ENCODE measurements around the gene RNF138.

Gene RNF138

DNA sequence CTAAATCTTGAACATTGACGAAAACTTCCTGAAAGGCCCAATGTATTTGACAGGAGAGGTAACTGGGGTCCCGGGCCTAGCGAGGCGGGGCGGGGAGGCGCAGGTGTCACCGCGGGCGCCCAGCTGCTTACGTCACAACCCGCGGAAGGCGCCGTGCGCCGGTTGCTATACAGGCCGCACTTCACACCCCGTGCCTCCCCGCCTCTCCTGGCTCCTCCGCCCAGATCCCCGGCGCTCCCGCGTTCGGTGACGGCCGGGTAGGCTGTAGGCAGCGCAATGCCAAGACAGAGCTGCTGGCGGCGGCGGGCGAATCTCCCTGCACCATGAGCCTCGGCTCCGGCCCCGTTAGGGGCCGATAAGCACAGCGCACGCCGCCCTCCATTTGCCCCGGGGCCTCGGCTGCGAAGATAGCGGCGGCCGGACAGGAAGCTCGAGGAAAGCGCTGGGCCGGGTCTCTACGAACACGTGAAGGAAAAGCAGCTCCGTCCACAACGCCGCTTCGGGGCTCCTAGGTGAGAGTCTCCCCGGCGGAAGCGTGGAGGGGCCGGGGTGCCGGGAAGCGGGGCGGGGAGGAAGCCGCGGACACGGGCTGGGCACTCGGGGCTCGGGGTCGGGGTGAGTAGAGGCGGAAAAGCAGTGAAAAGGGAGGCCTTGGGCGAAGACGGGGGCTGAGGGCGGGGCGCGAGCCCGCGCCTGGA lies at the start of gene RNF138:
RNF138 (plus strand) TSS at position 151 of the 698 bp plus-strand sequence. CDS start 903 bp downstream, outside the sequence.
- H3K9ac ChIP-seq (ENCODE audit: low read depth in 1 of 2, low read length in 2 of 2) = peak within 1 kb of the TSS; percentile 87 to 91
- peak within 1 kb of the TSS; percentile 68 to 92 for H3K4me3 ChIP-seq (ENCODE audit: low read depth in 1 of 2, low read length in 2 of 2)
- peaks cover 26 to 31% of the 10 kb centered on the region in 2 donors for H3K4me1 ChIP-seq (ENCODE audit: control insufficient read depth in 1 of 2, insufficient read depth in 2 of 2, low read length in 2 of 2)
- H3K27ac ChIP-seq (ENCODE audit: low read depth, low read length) = peak within 1 kb of the TSS; percentile 100
- no peaks in the 10 kb centered on the region for H3K9me3 ChIP-seq (ENCODE audit: control insufficient read depth in 1 of 2, low read length in 2 of 2)
- no peaks in the 10 kb centered on the region for H3K27me3 ChIP-seq (ENCODE audit: control insufficient read depth in 1 of 2, insufficient read depth in 2 of 2, low read length in 2 of 2)
- no peaks in the 10 kb centered on the region for H3K36me3 ChIP-seq (ENCODE audit: control insufficient read depth in 1 of 2, insufficient read depth in 2 of 2, low read length in 2 of 2)

GRCh38 chr18:32042337-32042736 lies 49.3 kb upstream of the RNF138 start:
- H3K36me3 ChIP-seq (ENCODE audit: control insufficient read depth in 1 of 2, insufficient read depth in 2 of 2, low read length in 2 of 2) = peaks cover 4 to 19% of the 10 kb centered on the region in 2 donors
- H3K27me3 ChIP-seq (ENCODE audit: control insufficient read depth in 1 of 2, insufficient read depth in 2 of 2, low read length in 2 of 2) = no peaks in the 10 kb centered on the region
- no peak overlapping the region for H3K4me3 ChIP-seq (ENCODE audit: low read depth in 1 of 2, low read length in 2 of 2)
- no peaks in the 10 kb centered on the region for H3K4me1 ChIP-seq (ENCODE audit: control insufficient read depth in 1 of 2, insufficient read depth in 2 of 2, low read length in 2 of 2)
- no peak overlapping the region for H3K27ac ChIP-seq (ENCODE audit: low read depth, low read length)
- H3K9me3 ChIP-seq (ENCODE audit: control insufficient read depth in 1 of 2, low read length in 2 of 2) = no peaks in the 10 kb centered on the region
- H3K9ac ChIP-seq (ENCODE audit: low read depth in 1 of 2, low read length in 2 of 2) = no peak overlapping the region

- Histone ChIP-seq H3K9ac (ENCODE audit: low read depth in 1 of 2, low read length in 2 of 2) (no peak overlapping the region), H3K27ac (ENCODE audit: low read depth, low read length) (no peak overlapping the region), H3K27me3 (ENCODE audit: control insufficient read depth in 1 of 2, insufficient read depth in 2 of 2, low read length in 2 of 2) (no peaks in the 10 kb centered on the region), H3K4me1 (ENCODE audit: control insufficient read depth in 1 of 2, insufficient read depth in 2 of 2, low read length in 2 of 2) (peaks cover 18 to 19% of the 10 kb centered on the region in 2 donors), H3K4me3 (ENCODE audit: low read depth in 1 of 2, low read length in 2 of 2) (no peak overlapping the region), H3K36me3 (ENCODE audit: control insufficient read depth in 1 of 2, insufficient read depth in 2 of 2, low read length in 2 of 2) (peaks cover 0 to 5% of the 10 kb centered on the region in 2 donors), H3K9me3 (ENCODE audit: control insufficient read depth in 1 of 2, low read length in 2 of 2) (no peaks in the 10 kb centered on the region)
These were observed 43.1 kb upstream of the RNF138 start for GRCh38 chr18:32048507-32049091.

- no peak overlapping the region for H3K27ac ChIP-seq (ENCODE audit: low read depth, low read length)
- peaks cover 0 to 5% of the 10 kb centered on the region in 2 donors for H3K36me3 ChIP-seq (ENCODE audit: control insufficient read depth in 1 of 2, insufficient read depth in 2 of 2, low read length in 2 of 2)
- no peaks in the 10 kb centered on the region for H3K27me3 ChIP-seq (ENCODE audit: control insufficient read depth in 1 of 2, insufficient read depth in 2 of 2, low read length in 2 of 2)
- H3K4me3 ChIP-seq (ENCODE audit: low read depth in 1 of 2, low read length in 2 of 2) = peak overlapping the region in 1 of 2 donors; percentile 5
- no peaks in the 10 kb centered on the region for H3K9me3 ChIP-seq (ENCODE audit: control insufficient read depth in 1 of 2, low read length in 2 of 2)
- no peak overlapping the region for H3K9ac ChIP-seq (ENCODE audit: low read depth in 1 of 2, low read length in 2 of 2)
- H3K4me1 ChIP-seq (ENCODE audit: control insufficient read depth in 1 of 2, insufficient read depth in 2 of 2, low read length in 2 of 2) = peaks cover 18 to 19% of the 10 kb centered on the region in 2 donors
These were observed 42.1 kb upstream of the RNF138 start for GRCh38 chr18:32049393-32050171.

GRCh38 chr18:32056613-32057358 lies 34.9 kb upstream of the RNF138 start:
- Histone ChIP-seq H3K27me3 (ENCODE audit: control insufficient read depth in 1 of 2, insufficient read depth in 2 of 2, low read length in 2 of 2) (no peaks in the 10 kb centered on the region), H3K9me3 (ENCODE audit: control insufficient read depth in 1 of 2, low read length in 2 of 2) (no peaks in the 10 kb centered on the region), H3K4me1 (ENCODE audit: control insufficient read depth in 1 of 2, insufficient read depth in 2 of 2, low read length in 2 of 2) (no peaks in the 10 kb centered on the region), H3K9ac (ENCODE audit: low read depth in 1 of 2, low read length in 2 of 2) (no peak overlapping the region), H3K4me3 (ENCODE audit: low read depth in 1 of 2, low read length in 2 of 2) (no peak overlapping the region), H3K36me3 (ENCODE audit: control insufficient read depth in 1 of 2, insufficient read depth in 2 of 2, low read length in 2 of 2) (no peaks in the 10 kb centered on the region), H3K27ac (ENCODE audit: low read depth, low read length) (no peak overlapping the region)

GRCh38 chr18:32057624-32058165 lies 34.0 kb upstream of the RNF138 start:
- no peak overlapping the region for H3K9ac ChIP-seq (ENCODE audit: low read depth in 1 of 2, low read length in 2 of 2)
- H3K27me3 ChIP-seq (ENCODE audit: control insufficient read depth in 1 of 2, insufficient read depth in 2 of 2, low read length in 2 of 2) = no peaks in the 10 kb centered on the region
- no peak overlapping the region for H3K4me3 ChIP-seq (ENCODE audit: low read depth in 1 of 2, low read length in 2 of 2)
- no peaks in the 10 kb centered on the region for H3K4me1 ChIP-seq (ENCODE audit: control insufficient read depth in 1 of 2, insufficient read depth in 2 of 2, low read length in 2 of 2)
- H3K36me3 ChIP-seq (ENCODE audit: control insufficient read depth in 1 of 2, insufficient read depth in 2 of 2, low read length in 2 of 2) = no peaks in the 10 kb centered on the region
- H3K27ac ChIP-seq (ENCODE audit: low read depth, low read length) = no peak overlapping the region
- H3K9me3 ChIP-seq (ENCODE audit: control insufficient read depth in 1 of 2, low read length in 2 of 2) = no peaks in the 10 kb centered on the region

GRCh38 chr18:32060026-32060425 lies 31.6 kb upstream of the RNF138 start:
- no peaks in the 10 kb centered on the region for H3K9me3 ChIP-seq (ENCODE audit: control insufficient read depth in 1 of 2, low read length in 2 of 2)
- H3K4me3 ChIP-seq (ENCODE audit: low read depth in 1 of 2, low read length in 2 of 2) = no peak overlapping the region
- no peak overlapping the region for H3K27ac ChIP-seq (ENCODE audit: low read depth, low read length)
- no peaks in the 10 kb centered on the region for H3K27me3 ChIP-seq (ENCODE audit: control insufficient read depth in 1 of 2, insufficient read depth in 2 of 2, low read length in 2 of 2)
- H3K9ac ChIP-seq (ENCODE audit: low read depth in 1 of 2, low read length in 2 of 2) = no peak overlapping the region
- H3K4me1 ChIP-seq (ENCODE audit: control insufficient read depth in 1 of 2, insufficient read depth in 2 of 2, low read length in 2 of 2) = no peaks in the 10 kb centered on the region
- peaks cover 0 to 2% of the 10 kb centered on the region in 2 donors for H3K36me3 ChIP-seq (ENCODE audit: control insufficient read depth in 1 of 2, insufficient read depth in 2 of 2, low read length in 2 of 2)

DNA sequence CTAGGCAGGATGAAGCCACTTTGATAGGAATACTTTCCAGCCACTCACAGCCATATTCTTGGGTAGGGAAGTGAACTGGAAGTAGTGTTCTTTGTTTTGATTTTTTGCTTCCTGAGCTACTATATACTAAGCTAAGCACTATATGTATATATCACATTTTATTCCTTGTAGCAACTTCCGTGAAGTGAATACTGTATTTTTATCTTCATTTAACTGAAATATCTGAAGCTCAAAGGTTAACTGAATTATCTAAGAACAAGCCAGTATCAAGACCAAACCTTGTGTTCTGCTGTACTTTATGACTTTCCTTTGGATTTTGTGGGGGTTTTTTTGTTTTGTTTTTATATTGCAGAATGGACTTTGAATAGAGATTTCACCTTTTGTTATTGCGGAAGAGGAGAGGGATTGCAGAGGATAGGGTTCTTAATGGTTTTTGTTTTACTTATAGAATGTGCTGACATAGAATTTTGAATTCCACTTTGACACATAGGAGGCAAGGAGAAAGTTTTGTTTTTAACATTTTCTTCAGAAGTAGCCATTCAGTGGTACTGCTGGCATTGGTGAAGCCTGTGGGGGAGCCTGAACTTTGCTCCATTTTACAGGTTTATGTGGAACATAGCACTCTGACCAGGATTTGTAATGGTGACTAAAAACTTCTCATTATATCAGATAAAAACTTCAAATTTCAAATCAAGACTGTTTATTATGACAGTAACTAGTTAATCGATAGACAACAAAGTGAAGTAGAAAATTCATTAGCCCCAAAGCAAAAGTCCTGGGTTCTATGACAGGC lies 24.1 kb upstream of the RNF138 start:
- Histone ChIP-seq H3K9me3 (ENCODE audit: control insufficient read depth in 1 of 2, low read length in 2 of 2) (no peaks in the 10 kb centered on the region), H3K27me3 (ENCODE audit: control insufficient read depth in 1 of 2, insufficient read depth in 2 of 2, low read length in 2 of 2) (no peaks in the 10 kb centered on the region), H3K4me3 (ENCODE audit: low read depth in 1 of 2, low read length in 2 of 2) (no peak overlapping the region), H3K4me1 (ENCODE audit: control insufficient read depth in 1 of 2, insufficient read depth in 2 of 2, low read length in 2 of 2) (peaks cover 4 to 9% of the 10 kb centered on the region in 2 donors), H3K36me3 (ENCODE audit: control insufficient read depth in 1 of 2, insufficient read depth in 2 of 2, low read length in 2 of 2) (peaks cover 5 to 12% of the 10 kb centered on the region in 2 donors), H3K27ac (ENCODE audit: low read depth, low read length) (no peak overlapping the region), H3K9ac (ENCODE audit: low read depth in 1 of 2, low read length in 2 of 2) (no peak overlapping the region)

DNA sequence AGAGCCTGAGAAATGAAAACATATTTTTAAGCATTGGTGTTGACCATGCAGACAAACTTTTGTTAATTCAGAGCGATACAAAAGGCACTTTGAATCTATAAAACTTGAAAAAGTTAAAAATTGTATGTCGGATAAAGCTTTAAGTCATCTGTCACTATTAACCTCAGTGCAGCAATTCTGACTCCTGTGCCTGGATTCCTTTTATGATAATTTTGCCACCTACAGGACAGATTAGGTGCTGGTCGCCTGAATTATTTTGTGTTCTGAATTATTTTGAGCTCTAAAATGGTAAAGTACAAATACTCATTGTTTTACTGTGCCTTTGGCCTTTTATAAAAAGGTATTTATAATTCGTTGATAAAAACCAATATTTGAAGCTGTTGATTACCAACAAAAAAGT lies 19.4 kb upstream of the RNF138 start:
- Histone ChIP-seq H3K36me3 (ENCODE audit: control insufficient read depth in 1 of 2, insufficient read depth in 2 of 2, low read length in 2 of 2) (peaks cover 7 to 19% of the 10 kb centered on the region in 2 donors), H3K4me1 (ENCODE audit: control insufficient read depth in 1 of 2, insufficient read depth in 2 of 2, low read length in 2 of 2) (peaks cover 0 to 9% of the 10 kb centered on the region in 2 donors), H3K27ac (ENCODE audit: low read depth, low read length) (no peak overlapping the region), H3K27me3 (ENCODE audit: control insufficient read depth in 1 of 2, insufficient read depth in 2 of 2, low read length in 2 of 2) (no peaks in the 10 kb centered on the region), H3K9ac (ENCODE audit: low read depth in 1 of 2, low read length in 2 of 2) (no peak overlapping the region), H3K9me3 (ENCODE audit: control insufficient read depth in 1 of 2, low read length in 2 of 2) (no peaks in the 10 kb centered on the region), H3K4me3 (ENCODE audit: low read depth in 1 of 2, low read length in 2 of 2) (no peak overlapping the region)

Data from duodenal mucosa (tissue), 2 donors.